Endometrial microvascular endothelial cells (primary cell): ENCODE measurements around the gene NPHP3. TPM values are rescaled to one million over a fixed set of nuclear protein-coding genes. Genes with fewer than 3 reads are reported as not detected.
"Not testable (repeated sequence)": the region's sequence is repeated elsewhere in the genome, so short reads cannot be mapped to it uniquely, and the experiment has no call there.

ENCODE experiments used
- in situ Hi-C: cut with HindIII; loops from 2 replicates; pipeline ENCODE4 v1.10.0; 2017; ENCODE audit warnings: low sequenced_read_pairs, low pct_unique_long_range_greater_than_20kb; ENCODE audit errors: inconsistent ontology term
- total RNA-seq: library from RNA; depleted of rRNA; stranded (reverse); fragments of >200 nt; gene quantifications from one replicate; pipeline ENCODE4 v1.2.3, GENCODE V29; 2015; ENCODE audit errors: inconsistent ontology term

NPHP3 gene
- 29.5 TPM for total RNA-seq

- in situ Hi-C loops: no loop called here
These were observed at the start of gene NPHP3 for GRCh38 chr3:132722165-132723023. NPHP3 (minus strand) TSS chr3:132722409; CDS start chr3:132722355, 54 bp downstream.

- in situ Hi-C loops: no loop called here
These were observed 36.5 kb upstream of the NPHP3 start for GRCh38 chr3:132758740-132759139.

GRCh38 chr3:132756108-132756650, 34.0 kb upstream of the NPHP3 start:
- in situ Hi-C loops: no loop called here

- in situ Hi-C loops: no loop called here
These were observed 31.7 kb upstream of the NPHP3 start for GRCh38 chr3:132753946-132754345.

GRCh38 chr3:132749786-132750185, 27.6 kb upstream of the NPHP3 start:
- in situ Hi-C loops: no loop called here

- in situ Hi-C loops: not testable (repeated sequence)
These were observed 24.5 kb upstream of the NPHP3 start for GRCh38 chr3:132746720-132747119.

- in situ Hi-C loops: no loop called here
These were observed 16.1 kb upstream of the NPHP3 start for GRCh38 chr3:132738314-132738713.

GRCh38 chr3:132735589-132735988, 13.4 kb upstream of the NPHP3 start:
- in situ Hi-C loops: no loop called here

GRCh38 chr3:132730891-132731580, 8.8 kb upstream of the NPHP3 start:
- in situ Hi-C loops: no loop called here

GRCh38 chr3:132726341-132726823, 4.2 kb upstream of the NPHP3 start:
- in situ Hi-C loops: no loop called here

GRCh38 chr3:132723024-132723950, 1.1 kb upstream of the NPHP3 start:
- in situ Hi-C loops: no loop called here

GRCh38 chr3:132721479-132722164, 587 bp downstream of the NPHP3 start:
- in situ Hi-C loops: no loop called here

GRCh38 chr3:132720228-132720627, 2.0 kb downstream of the NPHP3 start:
- in situ Hi-C loops: no loop called here

GRCh38 chr3:132716372-132716771, 5.8 kb downstream of the NPHP3 start:
- in situ Hi-C loops: no loop called here

GRCh38 chr3:132713977-132714727, 8.1 kb downstream of the NPHP3 start:
- in situ Hi-C loops: no loop called here

GRCh38 chr3:132710311-132710710, 11.9 kb downstream of the NPHP3 start:
- in situ Hi-C loops: no loop called here

- in situ Hi-C loops: no loop called here
These were observed 12.4 kb downstream of the NPHP3 start for GRCh38 chr3:132709761-132710160.

GRCh38 chr3:132703733-132704132, 18.5 kb downstream of the NPHP3 start:
- in situ Hi-C loops: no loop called here
